ENCODE results near the gene BRD4.

The BRD4 gene

DNA sequence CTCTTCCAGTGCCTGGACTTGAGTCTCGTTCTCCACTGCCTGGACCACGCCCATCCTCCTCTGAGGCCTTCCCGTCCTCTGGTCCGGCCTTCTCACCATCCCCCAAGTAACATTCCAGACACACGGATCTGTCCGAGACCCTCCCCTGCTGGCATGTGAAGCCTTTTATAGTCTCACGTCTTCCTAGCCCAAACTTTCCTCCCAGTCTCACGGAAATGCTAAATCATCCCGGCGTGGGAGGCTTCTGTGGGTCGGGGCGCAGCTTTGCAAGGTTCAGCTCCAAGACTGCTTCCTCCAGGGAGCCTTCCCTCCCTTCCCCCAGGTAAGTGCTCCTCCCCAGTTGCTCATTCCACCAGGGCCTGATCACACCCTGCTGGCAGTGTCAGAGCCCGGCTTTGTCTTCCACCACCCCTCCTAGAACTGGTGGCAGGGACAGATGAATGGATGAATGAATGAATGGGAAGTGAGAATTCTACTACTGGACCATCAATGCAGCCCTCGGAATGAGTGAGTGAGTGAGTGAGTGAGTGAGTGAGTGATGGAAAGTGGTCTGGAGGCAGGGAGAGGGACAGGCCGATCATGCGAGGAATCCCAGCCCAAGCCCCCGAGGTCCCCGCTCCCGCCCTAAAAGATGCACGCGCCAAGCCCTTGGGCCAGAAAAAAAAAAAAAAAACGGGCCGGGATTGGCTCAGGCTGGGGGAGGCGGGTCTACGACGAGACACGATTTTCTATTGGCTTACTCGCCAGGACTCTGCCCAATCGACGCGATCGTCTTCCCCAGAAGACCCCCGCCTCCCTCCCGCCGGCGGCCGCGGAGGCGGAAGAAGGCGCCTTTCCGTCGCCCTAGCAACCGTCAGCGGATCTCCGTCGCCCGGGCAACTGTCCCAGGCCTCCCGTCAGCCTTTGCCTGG lies 109.3 kb downstream of the BRD4 start:
- peak; percentile 43 to 64 (median 54) for DNase-seq

GRCh38 chr19:15220833-15221232 lies 111.5 kb downstream of the BRD4 start:
- no peak for DNase-seq

- no peak for DNase-seq
These were observed 113.8 kb downstream of the BRD4 start for GRCh38 chr19:15218501-15218900.

GRCh38 chr19:15216363-15216762 lies 116.0 kb downstream of the BRD4 start:
- no peak for DNase-seq

DNA sequence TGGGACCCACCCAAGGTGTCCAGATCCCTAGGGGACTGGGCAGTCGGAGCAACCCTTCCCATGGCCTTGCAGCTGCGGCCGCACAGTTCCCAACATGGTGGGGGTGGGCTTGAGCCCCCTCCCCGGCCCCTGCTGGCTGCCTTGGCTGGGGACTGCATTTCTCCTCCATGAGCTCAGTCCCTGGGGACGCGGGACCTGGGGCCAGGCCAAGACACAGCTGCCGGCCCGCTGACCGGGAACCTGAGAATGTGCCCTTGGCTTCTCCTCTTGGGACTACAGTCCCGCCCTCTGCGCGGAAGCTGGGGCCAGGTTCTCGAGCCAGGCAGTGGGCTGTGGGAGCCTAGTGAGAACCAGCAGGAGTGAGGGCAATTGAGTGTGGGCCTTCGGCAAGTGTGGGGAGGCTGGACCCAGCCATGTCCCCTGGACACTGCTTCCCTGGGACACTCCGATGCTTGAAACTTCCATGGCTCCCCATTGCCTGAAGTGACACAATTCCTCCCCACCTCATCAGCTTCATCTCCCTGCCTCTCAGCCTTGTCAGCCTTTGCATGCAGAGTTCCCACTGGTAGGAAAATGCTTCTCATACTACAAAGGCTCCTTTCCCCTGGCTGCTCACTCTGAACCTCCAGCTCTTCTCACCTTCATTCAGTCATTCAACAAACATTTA lies 118.5 kb downstream of the BRD4 start:
- no peak for DNase-seq

DNA sequence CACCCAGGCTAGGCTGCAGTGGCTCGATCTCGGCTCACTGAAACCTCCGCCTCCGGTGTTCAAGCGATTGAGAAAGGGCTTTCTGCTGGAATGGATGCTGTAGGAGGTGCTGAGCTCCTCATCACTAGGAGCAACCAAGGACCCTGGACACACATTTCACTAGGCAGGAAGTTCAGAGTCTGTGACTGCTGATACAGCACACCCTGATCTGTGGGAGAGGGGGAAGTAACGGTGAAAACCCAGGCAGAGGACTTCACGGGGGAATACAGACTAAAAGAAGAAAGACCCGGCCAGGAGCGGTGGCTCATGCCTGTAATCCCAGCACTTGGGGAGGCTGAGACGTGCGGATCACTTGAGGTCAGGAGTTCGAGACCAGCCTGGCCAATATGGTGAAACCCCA lies 119.6 kb downstream of the BRD4 start:
- DNase-seq = no peak

DNA sequence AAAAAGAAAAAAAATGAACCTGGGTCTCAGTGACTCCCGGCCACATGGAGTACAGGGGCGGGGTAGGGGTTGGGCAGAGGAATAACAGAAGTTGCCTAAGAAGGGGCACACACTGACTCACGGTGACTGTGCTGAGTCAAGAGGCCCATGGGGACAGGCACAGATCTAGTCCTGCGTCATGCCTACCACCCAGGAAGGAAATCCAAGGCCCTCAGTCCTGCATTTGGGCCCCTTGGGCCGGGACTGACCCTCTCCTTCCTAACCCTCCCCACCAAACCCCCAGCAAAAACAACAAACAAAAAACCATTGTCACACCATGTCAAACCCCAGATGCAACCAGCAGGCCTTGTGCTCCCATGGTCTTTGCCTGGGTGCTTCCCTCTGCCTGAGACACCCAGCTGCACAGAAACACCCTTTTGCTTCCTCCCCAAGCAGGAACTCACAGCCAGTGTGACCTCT lies 122.0 kb downstream of the BRD4 start:
- no peak for DNase-seq

- no peak for DNase-seq
These were observed 130.8 kb downstream of the BRD4 start for GRCh38 chr19:15201374-15202023.

DNA sequence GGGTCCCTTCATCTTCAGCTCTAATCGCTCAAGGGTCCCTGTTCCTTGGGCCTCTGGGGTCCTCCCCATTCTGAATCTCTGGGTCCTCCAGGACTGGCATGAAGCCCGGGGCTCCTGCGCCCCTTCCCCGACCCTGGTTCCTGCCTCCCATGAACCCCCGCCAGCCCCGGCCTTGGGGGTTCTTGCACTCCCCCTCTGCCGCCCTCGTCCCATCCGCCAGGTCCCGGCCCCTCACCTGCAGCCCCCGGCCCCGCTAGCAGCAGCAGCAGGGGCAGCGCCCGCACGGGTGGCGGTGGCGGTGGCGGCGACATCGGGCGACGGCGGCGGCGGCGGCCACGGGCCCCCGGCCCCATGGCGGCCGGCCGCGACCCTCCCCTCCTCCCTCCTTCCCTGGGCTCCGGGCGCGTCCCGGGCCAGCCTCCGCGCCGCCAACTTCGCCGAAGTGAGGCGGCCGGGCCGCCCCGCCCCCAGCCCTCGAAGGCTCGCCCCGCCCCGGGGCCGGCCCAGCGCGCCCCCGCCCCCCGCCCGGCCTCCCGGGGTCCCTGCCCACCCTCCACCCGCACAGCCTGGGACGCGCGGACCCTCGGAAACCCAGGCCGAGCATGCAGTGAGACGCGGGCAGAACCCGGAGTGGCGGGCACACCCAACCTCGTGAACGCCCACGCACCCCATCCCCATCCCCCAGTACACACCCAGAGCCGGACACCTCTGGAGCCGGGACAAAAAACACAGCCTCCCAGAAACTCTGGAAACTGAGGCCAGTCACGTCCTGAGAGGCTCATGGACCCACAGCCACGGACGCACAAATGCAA lies 131.6 kb downstream of the BRD4 start, which contains the start of gene NOTCH3:
Gene NOTCH3 (minus strand): TSS at position 443 of the 812 bp plus-strand sequence. CDS start 90 bp downstream, at position 353.
- no peak for DNase-seq

DNA sequence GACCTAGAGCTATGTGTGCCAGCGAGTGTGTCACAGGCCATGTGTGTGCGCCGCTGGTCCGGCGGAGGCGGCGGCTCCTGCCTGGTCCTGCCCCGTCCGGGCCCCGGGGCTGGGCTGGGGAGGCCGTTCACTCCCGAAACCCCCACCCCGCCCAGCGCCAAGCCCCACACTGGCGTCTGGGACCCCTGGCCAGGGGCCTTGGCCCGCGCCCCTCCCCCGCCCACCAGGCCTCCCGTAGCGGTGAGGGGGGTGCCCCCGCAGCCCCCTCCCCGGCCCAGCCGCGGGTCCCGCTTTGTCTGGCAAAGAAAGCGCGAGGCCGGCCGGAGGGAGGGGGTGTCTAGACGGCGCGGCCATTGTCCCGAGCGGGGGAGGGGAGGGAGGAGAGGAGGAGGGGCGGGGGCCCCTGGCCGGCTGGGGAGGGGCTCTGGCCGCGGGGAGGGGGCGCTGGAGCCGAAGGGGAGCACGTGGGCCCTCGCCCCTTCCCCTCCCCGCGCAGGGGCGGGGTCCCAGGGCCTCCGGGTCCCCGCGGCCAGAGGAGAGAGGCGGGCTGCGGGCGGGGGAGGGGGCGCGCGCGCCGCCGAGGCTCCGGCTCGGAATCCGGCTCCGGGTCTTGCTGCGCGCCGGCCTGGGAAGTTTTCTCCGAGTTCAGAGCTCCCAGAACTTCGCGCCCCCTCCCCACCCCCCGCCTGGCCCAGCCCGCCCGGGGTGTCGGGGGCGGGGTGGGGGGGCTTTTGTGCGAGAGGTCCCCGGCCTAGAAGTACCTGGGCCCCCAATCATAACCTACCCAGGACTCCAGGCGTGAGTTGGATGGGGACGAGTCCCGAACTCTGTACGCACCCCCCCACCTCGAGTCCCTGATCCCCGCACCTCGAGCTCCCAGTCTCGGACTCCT lies 132.4 kb downstream of the BRD4 start:
- DNase-seq = no peak

- no peak for DNase-seq
These were observed 133.2 kb downstream of the BRD4 start for GRCh38 chr19:15198951-15199660.

DNA sequence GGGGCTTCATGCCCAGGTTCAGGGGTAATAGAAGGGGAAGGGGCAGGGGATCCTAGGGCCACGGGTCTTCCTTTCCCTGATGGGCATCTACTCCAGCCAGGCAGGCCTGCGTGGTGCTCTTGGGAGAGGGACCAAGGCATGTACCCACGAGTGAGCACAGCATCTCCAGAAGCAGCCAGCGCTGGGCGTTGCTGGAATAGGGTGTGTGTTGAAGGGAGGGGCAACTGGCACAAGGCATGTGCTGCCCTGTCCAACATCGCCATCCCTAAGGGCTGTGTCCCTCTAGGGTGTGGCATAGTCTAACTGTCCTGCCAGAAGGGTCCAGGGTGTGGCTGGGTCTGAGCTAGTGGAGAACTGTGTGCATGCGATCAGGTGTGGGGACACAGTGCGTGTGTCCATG lies 134.4 kb downstream of the BRD4 start:
- DNase-seq = no peak

- DNase-seq = no peak
These were observed 134.9 kb downstream of the BRD4 start for GRCh38 chr19:15197275-15197941.

DNA sequence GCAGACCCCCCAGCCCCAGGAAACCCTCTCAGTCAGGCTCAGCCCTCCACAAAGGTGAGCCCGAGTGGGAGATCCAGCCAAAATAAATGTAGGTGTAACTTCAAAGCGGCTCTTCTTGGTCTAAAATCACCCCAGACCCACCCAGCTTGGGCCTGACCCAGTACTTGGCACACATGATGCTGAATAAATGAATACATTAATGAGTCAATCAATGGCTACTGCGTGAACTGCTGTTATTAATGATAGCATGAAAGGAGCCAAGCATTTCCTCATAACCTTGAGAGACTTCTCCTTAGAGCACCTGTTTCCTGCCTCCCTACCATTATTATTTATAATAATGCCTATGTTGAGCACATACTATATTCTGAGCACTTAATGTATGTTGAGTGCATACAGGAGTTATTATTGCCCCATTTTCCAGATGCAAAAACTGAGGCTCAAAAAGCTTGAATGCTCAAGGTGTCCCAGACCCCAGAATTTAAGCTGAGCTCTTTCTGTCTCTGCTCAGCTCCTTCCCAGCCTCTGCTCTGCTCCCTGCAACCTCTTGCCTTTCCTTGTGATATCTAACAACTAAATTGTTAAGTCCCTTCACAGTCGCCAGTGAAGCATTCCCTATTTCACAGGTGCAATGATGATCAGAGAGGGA lies 135.9 kb downstream of the BRD4 start:
- peak in 1 of 6 experiments; percentile 23 for DNase-seq

- DNase-seq = peak in 1 of 6 experiments; percentile 23
These were observed 136.7 kb downstream of the BRD4 start for GRCh38 chr19:15195371-15196334.

GRCh38 chr19:15194938-15195337 lies 137.4 kb downstream of the BRD4 start:
- DNase-seq = no peak

- DNase-seq = no peak
These were observed 140.4 kb downstream of the BRD4 start for GRCh38 chr19:15191982-15192381.

- no peak for DNase-seq
These were observed 140.8 kb downstream of the BRD4 start for GRCh38 chr19:15191514-15191913.

All from stimulated activated naive CD4-positive, alpha-beta T cell (primary cell).